HG03354 (cell line): ENCODE measurements around the gene PAX2.

Experiments
- ATAC-seq: cut with Tn5 transposase; IDR thresholded peaks from one replicate; pipeline ENCODE4 v1.9.1; 2021; ENCODE audit warnings: mild to moderate bottlenecking; ENCODE audit not compliant: unreplicated experiment, poor library complexity, severe bottlenecking

Gene PAX2

DNA sequence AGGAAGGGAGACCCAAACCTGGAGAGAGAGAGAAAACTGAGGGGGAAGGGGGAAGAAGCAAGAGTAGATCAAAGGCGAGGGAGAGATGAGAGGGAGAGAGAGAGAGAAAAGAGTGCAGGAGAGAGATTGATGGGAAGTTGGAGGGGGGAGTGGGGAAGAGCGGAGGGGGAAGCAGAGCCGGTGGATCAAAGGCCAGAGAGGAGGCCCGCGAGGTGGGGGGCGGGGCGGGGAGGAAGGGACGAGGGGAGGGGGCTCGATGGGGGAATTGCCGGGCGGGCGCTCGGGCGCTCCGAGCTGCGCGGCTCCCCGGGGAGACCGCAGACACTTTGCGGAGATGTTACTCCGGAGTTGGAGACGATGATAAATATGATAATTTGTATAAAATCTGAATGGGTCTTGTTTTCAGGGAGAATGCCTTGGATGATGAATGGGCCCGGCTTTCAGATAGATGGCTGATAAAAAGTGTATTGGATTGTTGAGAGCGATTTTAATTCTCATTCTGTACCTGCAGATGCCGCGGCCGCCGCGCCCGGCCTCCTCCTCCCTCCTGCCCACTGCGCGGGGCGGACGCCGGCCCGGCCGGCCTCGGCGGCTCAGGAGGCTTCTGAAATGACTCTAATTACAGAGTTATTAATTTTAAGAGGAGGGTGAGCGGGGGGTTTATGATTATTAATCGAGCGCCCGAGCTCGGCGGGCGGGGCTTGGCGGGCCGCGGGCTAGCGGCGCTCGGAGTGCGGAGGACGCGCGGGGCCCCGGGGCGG is 21.4 kb upstream of the PAX2 start:
- ATAC-seq, result no peak

DNA sequence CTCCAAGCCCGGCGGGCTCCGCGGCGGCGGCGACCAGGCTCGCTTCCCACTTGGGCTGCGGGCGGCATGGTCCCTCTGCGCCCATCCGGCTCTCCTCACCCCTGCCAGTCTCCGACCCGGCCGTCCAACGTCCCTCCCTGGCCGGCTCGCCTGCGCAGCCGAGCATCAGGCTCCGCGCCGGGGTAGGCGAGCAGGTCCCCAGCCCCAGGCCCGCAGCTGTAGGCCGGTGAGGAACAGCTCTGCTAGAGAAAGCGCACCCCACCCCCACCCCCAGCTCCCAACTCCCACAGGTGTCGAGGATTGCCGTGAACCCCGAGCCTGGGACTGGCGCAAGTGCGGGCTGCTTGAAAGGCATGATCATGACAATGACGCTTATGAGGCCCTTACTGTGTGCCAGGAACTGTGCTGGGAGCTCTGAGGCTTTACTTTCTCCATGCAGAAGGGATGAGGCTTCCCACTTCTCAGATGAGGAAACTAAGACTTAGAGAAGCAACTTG is 20.8 kb upstream of the PAX2 start:
- no peak for ATAC-seq

DNA sequence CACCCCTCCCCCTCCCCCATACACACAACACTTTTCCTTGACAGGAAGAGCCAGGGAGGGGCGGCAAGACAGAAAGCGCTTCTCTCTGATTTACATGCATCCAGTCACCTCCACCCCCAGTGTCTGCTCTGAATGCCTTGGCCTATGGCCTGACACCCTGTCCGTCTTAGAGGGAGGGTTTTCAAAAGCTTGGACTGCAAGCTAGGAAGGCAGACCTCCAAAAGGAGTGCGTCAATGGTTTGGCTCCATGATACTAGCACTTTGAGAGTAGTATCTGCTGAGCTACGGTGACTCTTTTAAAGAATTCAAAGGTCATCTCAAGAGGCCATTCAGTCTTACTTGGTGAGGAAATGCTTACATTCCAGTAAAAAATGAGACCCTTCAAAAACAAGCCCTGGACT is 20.3 kb upstream of the PAX2 start:
- ATAC-seq, result no peak

DNA sequence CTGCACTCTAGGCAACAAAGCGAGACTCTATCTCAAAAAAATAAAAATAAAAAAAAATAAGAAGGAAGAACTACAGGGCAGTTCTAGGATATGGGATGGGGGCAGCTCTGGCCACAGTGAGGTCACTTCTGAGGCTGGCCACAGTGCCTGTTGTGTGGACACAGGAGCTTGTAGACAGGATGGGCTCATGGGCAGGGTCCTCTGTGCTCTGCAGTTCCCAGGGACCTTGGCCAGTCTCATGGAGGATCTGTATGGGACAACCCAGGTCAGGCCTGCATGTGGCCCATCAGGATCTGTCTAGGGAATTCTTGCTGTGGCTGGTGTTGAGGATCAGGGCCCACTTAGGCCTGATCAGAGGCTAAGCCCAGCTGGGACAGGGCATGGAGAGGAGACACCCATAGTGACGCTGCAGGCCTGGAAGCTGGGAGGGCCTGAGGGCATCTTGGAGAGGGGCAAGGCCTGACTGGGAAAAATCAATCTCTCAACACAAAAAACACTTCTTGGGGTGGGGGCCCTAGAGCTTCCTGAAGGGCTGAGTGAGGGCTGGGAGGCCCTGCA is 19.4 kb upstream of the PAX2 start:
- ATAC-seq, result no peak

DNA sequence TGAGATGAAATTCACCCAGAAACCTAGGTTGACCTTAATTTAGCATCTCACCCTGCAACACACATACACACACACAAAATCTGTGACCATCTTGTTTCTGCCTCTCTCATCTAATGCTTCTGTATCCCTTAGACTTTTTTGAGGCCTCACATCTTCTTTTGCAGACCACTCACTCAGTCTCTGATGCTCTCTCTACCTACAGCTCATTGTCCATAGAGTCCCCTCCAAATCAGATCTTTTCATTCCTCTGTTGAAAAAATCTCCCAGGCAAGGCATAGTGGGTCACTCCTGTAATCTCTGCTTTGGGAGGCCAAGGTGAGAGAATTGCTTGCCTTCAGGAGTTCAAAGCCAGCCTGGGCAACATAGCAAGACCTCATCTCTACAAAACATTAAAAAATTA is 17.6 kb upstream of the PAX2 start:
- no peak for ATAC-seq

DNA sequence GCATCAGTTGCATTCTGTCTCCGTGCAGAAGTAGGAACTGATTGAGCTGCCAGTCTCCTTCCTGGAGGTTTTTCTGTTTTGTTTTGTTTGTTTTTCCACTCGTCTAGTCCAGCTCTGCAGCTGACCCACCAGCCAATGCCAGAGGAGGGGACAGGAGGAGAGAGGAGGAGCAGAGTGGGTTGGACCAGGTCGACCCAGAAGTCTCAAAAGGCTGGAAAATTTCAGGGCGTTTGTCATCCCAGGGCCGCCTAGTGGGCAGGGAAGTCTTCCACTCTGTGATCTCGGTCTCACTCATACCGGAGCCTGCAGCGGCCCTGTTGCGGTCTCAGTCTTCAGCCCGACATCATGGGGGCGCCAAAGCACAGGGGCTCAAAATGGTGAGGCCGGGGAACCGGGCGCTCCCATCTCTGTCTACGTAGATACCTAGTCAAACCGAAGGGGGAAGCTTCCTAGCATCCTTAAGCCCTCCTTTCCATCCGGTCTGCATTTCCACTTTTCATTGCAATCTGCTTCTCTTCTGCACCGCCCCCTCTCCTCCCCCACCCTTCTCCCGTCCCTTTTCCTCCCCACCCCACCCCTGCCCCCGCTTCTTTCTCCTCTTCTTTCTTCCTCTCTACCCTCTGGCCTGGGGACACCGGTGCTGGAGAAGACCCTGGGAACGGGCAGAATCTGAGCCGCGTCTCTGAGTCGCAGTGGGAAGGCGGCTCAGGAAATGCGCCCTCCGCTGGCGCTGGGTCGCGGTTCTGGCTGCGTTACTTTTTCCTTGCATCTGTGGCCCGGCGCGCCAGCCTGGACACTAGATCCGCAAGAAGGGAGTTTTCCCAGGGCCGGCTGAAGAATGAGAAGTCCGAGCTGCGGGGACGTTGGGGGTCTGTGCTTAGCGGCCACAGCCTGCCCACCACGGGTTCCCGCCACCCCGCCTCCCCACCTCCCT is 16.2 kb upstream of the PAX2 start:
- no peak for ATAC-seq

DNA sequence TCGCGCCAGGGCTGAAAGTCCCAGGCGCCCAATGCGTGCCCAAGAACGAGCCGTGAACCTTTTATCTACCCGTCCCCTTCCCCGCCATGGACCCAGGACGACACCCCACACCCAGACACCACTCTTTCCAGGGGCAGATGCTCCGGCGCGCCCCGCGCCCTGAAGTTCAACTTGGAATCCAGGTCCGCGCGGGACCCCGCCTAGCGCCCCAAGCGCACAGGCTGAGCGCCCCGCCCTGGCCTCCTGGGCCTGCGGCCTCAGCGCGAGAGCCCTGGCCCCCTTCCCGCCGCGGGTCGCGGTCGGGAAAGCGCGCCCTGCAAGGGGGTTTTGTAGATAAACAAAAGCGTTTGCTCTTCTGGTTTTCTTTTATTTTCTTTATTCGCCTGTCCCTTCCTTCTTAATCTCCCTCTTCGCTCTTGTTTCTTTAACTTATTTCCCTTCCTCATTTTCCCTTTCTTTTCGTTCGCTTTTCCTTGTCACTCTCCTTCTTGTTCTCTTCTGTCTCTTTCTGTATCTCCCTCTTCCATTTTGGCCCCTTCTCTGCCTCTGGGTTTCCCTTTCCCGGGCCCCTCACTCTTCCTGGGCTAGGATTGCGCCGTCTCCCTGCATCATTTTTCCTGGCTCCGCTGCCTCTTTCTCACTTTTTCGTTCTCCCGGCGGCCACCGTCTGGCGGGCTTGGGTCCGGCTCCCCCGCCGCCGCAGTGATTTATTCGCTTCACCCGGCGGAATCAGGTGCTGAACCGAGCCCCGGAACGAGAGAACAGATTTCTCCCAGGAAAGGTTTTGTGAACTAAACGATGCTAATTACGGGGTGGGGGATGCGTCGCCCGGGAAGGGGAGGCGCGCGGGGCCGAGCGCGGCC is 15.3 kb upstream of the PAX2 start:
- no peak for ATAC-seq

DNA sequence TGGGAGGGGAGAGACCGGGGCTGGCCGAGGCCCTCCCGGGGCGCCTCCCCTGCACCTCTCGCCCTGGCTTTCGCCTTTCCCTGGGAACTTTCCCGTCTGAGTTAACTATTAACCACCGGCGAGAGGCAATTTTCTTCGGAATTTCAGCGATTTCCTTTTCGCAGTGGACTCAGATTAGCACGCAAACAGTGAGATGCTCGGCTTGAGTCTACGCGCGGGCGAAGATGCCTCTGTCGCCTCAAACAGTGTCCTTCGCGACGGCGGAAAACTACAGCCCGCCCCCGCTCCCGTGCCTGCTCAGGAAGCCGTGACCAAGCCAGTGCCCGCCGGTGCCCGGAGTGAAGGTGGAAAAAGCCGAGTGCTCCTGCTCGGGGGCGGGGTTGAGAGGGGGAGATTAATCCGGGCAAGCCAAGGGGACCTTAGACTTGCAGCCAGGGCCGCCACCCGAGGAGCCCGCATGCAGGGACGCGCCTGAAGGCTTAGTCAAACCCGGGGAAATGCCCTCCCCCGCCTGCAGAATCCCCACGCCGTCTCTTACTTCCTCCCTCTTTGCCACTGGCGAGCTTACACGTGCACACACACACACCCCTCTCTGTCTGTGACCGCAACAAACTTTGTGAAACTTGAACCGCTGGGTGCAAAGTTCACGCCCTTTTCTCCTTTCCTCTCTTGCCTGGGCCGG is 14.5 kb upstream of the PAX2 start:
- peak; percentile 75 for ATAC-seq

DNA sequence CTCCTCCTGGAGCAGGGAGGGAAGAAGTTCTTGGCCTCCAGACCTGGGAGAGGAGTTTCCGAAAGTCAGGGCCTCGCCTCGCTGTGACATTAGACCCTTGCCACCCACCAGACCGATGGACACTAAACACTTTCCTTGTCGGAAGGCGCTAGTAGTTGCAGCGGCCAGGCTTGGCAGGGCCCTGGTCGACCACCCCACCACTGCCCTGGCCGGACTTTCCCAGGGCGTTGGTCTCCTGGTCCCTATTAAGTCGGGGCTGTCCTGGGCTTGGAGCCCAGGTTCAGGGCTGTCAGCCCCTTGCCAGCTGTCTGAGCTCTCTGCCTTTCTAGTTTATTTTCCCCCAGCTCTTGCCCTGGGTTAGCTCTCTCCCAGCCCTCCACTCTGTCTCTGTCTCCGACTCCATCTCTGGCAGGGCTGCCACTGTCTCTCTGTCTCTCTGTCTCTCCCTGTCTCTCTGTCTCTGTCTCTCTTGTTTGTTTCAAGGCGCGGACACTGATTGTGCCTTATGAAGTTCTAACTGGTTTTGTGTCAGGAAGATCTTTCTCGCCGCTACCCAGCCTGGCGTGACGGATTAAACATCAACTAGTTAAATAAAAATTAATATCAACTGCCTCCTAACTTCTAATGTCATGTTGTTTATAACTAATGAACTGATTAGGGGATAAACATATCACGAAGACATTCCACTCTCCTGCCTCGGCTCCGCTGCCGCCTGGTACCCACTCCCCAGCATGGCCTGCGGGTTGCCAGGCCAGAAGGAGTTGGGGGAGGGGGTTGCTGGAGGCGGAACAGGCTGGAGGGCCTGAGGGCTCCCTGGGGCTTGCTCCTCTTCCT is 13.8 kb upstream of the PAX2 start:
- ATAC-seq, result peak; percentile 3

DNA sequence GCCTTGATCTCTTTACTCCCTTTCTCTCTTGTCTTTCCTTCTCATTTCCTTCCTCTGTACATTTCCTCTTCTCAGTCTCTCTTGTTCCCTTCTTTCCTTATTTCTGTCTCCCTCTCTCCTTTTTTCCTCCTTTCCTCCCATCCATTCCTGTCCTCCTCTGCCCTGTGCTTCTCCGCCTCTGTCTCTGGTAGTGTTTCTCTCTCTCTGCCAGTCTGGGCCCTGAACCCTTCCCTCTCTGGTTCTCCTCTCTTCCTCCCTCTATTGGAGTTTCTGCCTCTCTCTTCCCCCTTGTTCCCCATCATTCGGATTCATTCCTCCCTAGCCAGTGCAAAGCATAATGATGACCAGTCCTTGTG is 13.2 kb upstream of the PAX2 start:
- ATAC-seq, result no peak

DNA sequence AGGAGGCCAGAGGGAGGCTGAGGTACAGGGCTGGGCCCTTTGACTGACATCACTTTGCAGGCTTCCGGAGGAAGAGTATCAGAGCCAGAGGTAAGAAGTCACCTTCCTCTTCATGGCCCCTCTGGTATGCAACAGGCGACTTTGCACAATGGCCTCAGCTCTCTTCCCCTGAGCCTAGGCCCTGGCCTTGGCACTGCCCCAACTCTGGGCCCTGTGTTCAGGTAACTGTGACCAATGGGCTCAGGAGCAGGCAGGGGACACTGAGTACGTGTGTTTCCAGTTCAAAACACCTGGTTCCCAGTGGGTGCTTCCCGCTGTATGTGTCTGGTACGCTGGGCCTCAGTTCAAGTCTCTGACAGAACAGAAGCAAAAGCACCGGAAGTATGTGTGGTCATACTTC is 12.1 kb upstream of the PAX2 start:
- ATAC-seq, result no peak

DNA sequence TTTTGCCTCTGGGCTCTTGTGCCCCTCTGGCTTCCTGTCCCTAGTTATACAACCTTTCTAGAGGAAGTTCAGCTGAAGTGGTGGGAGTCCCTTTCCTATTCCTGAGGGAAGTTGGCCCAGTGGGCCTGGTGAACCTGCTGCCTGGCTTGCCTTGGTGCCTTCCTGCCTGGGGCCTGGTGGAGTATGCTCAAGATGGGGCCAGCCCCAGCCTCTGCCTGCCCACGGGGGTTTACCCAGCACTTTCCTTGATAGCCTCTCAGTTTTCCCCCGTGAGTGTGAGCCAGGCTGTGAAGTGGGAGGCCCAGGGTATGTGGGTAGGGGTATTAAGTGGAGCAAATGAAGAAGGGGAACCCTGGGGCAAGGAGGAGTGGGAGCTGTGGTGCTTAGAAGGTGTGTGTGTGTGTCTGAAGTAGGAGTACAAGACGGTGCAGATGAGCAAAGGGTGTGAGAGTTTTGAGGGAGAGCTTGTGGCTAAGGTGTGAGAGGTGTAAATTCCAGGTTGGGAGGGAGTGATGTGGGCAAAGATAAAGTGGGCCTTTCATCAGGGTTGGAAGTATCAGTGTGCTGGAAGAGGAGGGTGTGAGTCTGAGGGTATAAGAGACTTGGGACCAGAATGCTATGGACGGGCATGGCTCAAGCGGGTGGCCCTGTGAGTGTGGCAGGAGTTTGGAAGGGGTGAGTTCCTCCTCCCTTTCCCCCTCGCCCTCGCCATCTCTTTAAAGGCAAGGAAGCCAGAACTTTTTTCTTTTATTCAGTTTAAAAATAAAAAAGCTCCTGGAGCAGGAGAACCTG is 10.9 kb upstream of the PAX2 start:
- no peak for ATAC-seq

DNA sequence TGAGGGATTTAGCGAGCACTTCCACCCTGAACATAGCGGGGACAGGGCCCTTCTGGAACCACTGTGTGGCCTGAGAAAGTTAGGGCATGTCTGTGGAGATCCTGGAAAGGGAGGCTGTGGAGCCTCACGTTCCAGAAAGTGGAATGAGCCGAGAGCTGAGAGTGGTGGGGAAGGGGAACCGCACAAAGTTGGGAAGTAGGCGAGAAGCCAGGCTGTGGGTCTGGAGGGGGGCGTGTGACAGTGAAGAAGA is 10.4 kb upstream of the PAX2 start:
- ATAC-seq, result no peak

DNA sequence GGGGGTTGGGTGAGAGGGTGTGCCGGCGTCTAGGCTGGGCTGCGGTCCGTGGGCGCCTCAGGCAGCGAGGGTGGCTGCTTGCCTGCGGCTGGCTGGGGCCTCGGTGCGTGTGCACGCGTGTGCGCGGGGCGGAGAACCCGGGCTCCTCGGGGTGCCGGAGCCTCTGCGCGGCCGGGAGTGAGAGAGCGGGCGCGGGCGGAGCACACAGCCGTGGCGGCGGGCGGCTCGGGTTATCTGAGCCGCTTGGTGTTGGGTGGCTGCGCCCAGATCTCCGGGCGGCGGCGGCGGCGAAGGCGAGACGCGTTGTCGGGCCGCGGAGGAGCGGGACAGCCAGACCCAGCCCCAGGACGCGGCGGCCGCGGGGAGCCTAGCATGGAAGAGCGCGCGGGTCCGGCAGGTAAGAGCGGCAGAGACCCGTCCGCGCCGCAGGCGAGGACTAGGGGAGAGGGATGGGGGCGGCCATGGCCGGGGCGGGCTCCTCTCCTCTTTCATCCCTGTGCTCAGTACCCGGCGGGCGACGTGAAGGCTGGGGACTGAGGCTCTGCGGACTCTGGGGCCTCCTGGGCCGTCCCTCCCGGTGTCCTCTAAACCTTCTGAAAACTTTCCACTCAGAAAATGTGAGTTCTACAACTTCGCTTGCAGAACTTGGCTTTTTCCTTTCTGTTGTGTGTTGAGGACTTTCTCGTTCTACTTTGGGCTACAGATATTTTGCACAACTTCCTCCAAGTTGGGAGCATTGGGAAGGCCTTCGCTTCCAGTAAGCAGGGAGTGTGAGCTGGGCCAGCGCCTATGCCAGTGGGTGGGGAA is 9.8 kb upstream of the PAX2 start:
- ATAC-seq, result no peak

DNA sequence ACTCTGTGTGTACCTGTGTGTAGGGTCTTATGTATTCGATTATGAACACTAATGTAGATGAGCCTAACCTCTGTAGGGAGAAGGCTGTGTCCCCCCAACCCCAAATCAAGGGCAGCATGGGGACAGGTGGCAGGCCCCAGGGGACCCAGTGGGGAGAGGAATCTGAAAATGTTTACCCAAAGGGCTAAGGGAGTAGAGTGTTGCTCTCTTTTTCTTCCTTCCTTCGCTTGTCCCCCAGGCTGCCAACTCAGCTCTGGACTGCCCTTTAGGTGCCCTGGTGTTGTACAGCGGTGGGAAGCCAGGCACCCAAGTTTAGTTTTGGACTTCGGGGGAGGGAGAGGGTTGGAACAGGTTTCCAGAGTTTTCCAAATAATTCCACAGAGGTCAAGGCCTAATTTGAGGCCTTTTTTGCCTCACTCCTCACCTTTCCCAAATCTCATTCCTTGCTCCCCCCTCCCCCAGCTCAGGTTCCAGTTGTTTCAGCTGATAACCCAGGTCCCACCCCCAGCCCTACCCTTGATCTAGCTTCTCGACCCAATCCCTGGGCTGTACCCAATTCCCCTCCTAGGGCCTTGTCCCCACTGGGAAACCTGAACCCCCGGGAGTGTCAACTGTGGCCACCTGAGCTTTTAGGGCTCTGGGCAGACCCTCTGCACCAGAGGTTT is 9.1 kb upstream of the PAX2 start:
- ATAC-seq, result no peak

DNA sequence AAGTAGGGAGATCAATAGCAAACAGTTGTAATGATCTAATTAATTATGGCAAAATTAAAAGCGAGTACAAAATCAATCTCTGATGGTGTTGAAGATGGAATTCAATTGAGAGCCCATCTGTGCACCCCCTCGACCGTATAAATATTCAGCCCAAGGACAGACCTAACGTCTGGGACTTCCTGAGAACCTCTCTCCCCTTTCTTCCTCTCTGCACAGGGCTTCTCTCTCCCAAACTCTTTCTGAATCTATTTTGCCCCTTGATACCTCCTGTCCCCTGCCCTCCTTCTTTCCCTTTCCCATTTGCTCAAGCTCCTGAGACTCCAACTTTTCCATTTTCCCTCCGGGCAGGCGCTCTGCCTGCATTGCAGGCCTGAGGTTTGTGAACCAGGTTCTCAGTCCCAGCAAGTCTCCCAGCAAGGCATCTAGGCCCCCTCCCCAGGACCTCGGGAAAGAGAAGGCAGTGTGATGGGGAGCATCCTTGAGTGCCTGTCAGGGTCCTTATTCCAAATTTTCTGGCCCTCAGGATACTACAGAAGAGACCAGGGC is 8.5 kb upstream of the PAX2 start:
- no peak for ATAC-seq
